GM12878 (cell line): ENCODE data around the gene HUNK. TPM values are rescaled to one million over a fixed set of nuclear protein-coding genes. Genes with fewer than 3 reads are reported as not detected.

Experiments used
- ATAC-seq: fragments of 200-7000 bp; cut with Tn5 transposase; 3 replicates; pipeline ENCODE4 v1.9.1; 2020; ENCODE audit warnings: mild to moderate bottlenecking, moderate library complexity
- BruUV-seq: library from RNA; stranded (reverse); fragments of 400-500 nt; replicated peaks from 2 replicates; lab custom pipeline; 2021; lab: Mats Ljungman, UMichigan
- CTCF ChIA-PET: fragments of 300-600 bp; sonication (Branson Sonifier 250); formaldehyde crosslinking; extraction: SDS; loops from one replicate; lab custom pipeline; 2021; ENCODE audit warnings: inconsistent platforms; lab: Yijun Ruan, JAX
- POLR2A ChIA-PET: fragments of 350-600 bp; formaldehyde crosslinking; extraction: SDS; loops from one replicate; lab custom pipeline; 2021; ENCODE audit warnings: inconsistent platforms; lab: Charles Lee
- RAD21 ChIA-PET: fragments of 300-600 bp; sonication (Branson Sonifier 250); formaldehyde crosslinking; loops from one replicate; lab custom pipeline; 2023; ENCODE audit warnings: antibody characterized with exemption; ENCODE audit not compliant: unreplicated experiment; lab: Charles Lee
- SMC1A ChIA-PET: fragments of 300-600 bp; sonication (Branson Sonifier 250); formaldehyde crosslinking; loops from one replicate; lab custom pipeline; 2023; ENCODE audit not compliant: unreplicated experiment, uncharacterized antibody; lab: Charles Lee
- DNase-seq: peaks from one replicate; pipeline ENCODE4 v3.0.0-alpha.2; 2011; ENCODE audit warnings: low read depth, low spot score
- FAIRE-seq: peaks from 3 replicates; lab custom pipeline; 2011; peaks lifted over from hg19 to GRCh38; lab: Jason Lieb, UNC
- H2AFZ ChIP-seq: 2 replicates; pipeline ENCODE4 v1.6.0; 2011; ENCODE audit warnings: low read depth, low read length, control low read depth; ENCODE audit not compliant: control insufficient read depth
- H3K27ac ChIP-seq: 2 replicates; pipeline ENCODE4 v1.5.1; 2011; ENCODE audit warnings: control low read depth; ENCODE audit not compliant: control insufficient read depth, insufficient read depth
- H3K27me3 ChIP-seq, 2 experiments: replicated peaks in 1 of 2; 2 replicates each; pipeline versions ENCODE4 v1.6.0 to v1.6.1; 2011; ENCODE audit warnings: low read length in 1 of 2; ENCODE audit not compliant: control insufficient read depth in 2 of 2, insufficient read depth in 2 of 2
- H3K36me3 ChIP-seq, 2 experiments: 2 replicates each; pipeline ENCODE4 v1.5.1; 2011; ENCODE audit warnings: low read length in 1 of 2; ENCODE audit not compliant: control insufficient read depth in 2 of 2, insufficient read depth in 2 of 2
- H3K4me1 ChIP-seq: 2 replicates; pipeline ENCODE4 v1.6.1; 2011; ENCODE audit warnings: mild to moderate bottlenecking, low read length, moderate library complexity, mixed read lengths; ENCODE audit not compliant: control insufficient read depth, insufficient read depth
- H3K4me2 ChIP-seq: 2 replicates; pipeline ENCODE4 v1.6.0; 2011; ENCODE audit warnings: control low read depth; ENCODE audit not compliant: control insufficient read depth, insufficient read depth
- H3K4me3 ChIP-seq: fragments of 200-600 bp; sonication (generic); 2 replicates; pipeline ENCODE4 v1.5.1; 2016
- H3K79me2 ChIP-seq: 2 replicates; pipeline ENCODE4 v1.6.0; 2011; ENCODE audit warnings: low read length; ENCODE audit not compliant: control insufficient read depth, insufficient read depth
- H3K9ac ChIP-seq: 2 replicates; pipeline ENCODE4 v1.8.0; 2011; ENCODE audit warnings: low read length, control low read depth, mixed read lengths; ENCODE audit not compliant: control insufficient read depth, insufficient read depth
- H3K9me3 ChIP-seq: replicated peaks from 3 replicates; pipeline ENCODE4 v1.5.1; 2011; ENCODE audit warnings: mild to moderate bottlenecking, low read length; ENCODE audit not compliant: control insufficient read depth, insufficient read depth
- H4K20me1 ChIP-seq: 2 replicates; pipeline ENCODE4 v1.6.0; 2011; ENCODE audit not compliant: control insufficient read depth, insufficient read depth
- FOXK2 ChIP-seq: fragments of 450-650 bp; IDR thresholded peaks from 2 replicates; pipeline ENCODE4 v1.6.1; 2017; ENCODE audit warnings: mild to moderate bottlenecking, moderate library complexity
- LARP7 ChIP-seq: fragments of 450-650 bp; IDR thresholded peaks from 2 replicates; pipeline ENCODE4 v1.6.1; 2017; ENCODE audit warnings: mild to moderate bottlenecking
- NFIC ChIP-seq: IDR thresholded peaks from 2 replicates; pipeline ENCODE4 v1.6.1; 2012; ENCODE audit warnings: low read depth, mild to moderate bottlenecking, inconsistent platforms, low read length, moderate library complexity
- RB1 ChIP-seq: fragments of 450-650 bp; formaldehyde crosslinking; IDR thresholded peaks from 2 replicates; pipeline ENCODE4 v1.6.1; 2017; ENCODE audit warnings: mild to moderate bottlenecking, borderline replicate concordance
- RBBP5 ChIP-seq: fragments of 200-600 bp; sonication (generic); conservative IDR thresholded peaks from 2 replicates; pipeline ENCODE4 v1.6.1; 2016
- RUNX3 ChIP-seq: IDR thresholded peaks from 2 replicates; pipeline ENCODE4 v1.6.1; 2012; ENCODE audit warnings: low read length, inconsistent platforms
- SIN3A ChIP-seq: IDR thresholded peaks from 2 replicates; pipeline ENCODE4 v1.6.1; 2012; ENCODE audit warnings: low read depth, low read length, improper control_type of control experiment
- SPI1 ChIP-seq: IDR thresholded peaks from 2 replicates; pipeline ENCODE4 v1.6.1; 2011; ENCODE audit warnings: low read depth, mild to moderate bottlenecking, low read length, moderate library complexity, borderline replicate concordance; ENCODE audit not compliant: insufficient read depth
- ZNF622 ChIP-seq: fragments of 450-650 bp; IDR thresholded peaks from 2 replicates; pipeline ENCODE4 v1.6.1; 2017; ENCODE audit warnings: mild to moderate bottlenecking, inconsistent platforms
- ZZZ3 ChIP-seq: IDR thresholded peaks from 2 replicates; pipeline ENCODE4 v1.6.1; 2011; ENCODE audit warnings: low read depth; ENCODE audit not compliant: control insufficient read depth, insufficient read length
- WGBS: methylation state at CpG from one replicate; pipeline ENCODE4 v1.1.6; 2016; ENCODE audit warnings: low lambda C conversion rate; ENCODE audit not compliant: insufficient replicate concordance, insufficient coverage; ENCODE audit errors: missing lambda C conversion rate; 5-methylcytosine and 5-hydroxymethylcytosine counted together
- in situ Hi-C: fragments of 300-500 bp; cut with MboI; formaldehyde crosslinking; loops from 9 replicates; pipeline ENCODE4 v1.14.3; 2018; ENCODE audit warnings: mixed read lengths
- intact Hi-C: fragments of 100-400 bp; cut with micrococcal nuclease; formaldehyde crosslinking; loops from one replicate; pipeline ENCODE4 v1.14.2; 2022; ENCODE audit not compliant: unreplicated experiment
- polyA plus RNA-seq, 11 experiments: library from polyadenylated mRNA; depleted of rRNA in 4 of 11; unstranded in 6 of 11; stranded (reverse) in 5 of 11; fragments of >200 nt; fragmentation: Nextera tagmentation in 4 of 11; fragmentation: Illumina TruSeq in 1 of 11; extraction: Ambion mirVana in 4 of 11; extraction: Trizol in 1 of 11; gene quantifications; 1 replicate in 1 of 11; 2 replicates in 10 of 11; pipeline versions ENCODE4 v1.2.1 to v1.2.3, GENCODE V29; 2011 to 2016; ENCODE audit warnings: inconsistent platforms in 2 of 11, missing spikeins in 2 of 11, low read depth in 1 of 11
- total RNA-seq, 4 experiments: library from RNA; depleted of rRNA in 3 of 4; stranded (reverse); fragments of >200 nt in 3 of 4; fragmentation: Illumina TruSeq in 1 of 4; extraction: Trizol in 1 of 4; gene quantifications; 2 replicates each; pipeline versions ENCODE4 v1.2.1 to v1.2.3, GENCODE V29; 2013 to 2021
- TF ChIP-seq, protein P1 (sequence below): IDR thresholded peaks from 2 replicates; pipeline ENCODE4 v1.6.1; 2012; ENCODE audit warnings: low read length, inconsistent platforms
- TF ChIP-seq, protein P2 (sequence below): IDR thresholded peaks from 2 replicates; pipeline ENCODE4 v1.6.1; 2011; ENCODE audit warnings: low read depth, mild to moderate bottlenecking, low read length, moderate library complexity, borderline replicate concordance; ENCODE audit errors: extremely low read depth
- TF ChIP-seq, protein P3 (sequence below): fragments of 450-650 bp; formaldehyde crosslinking; IDR thresholded peaks from 2 replicates; pipeline ENCODE4 v1.4.0; 2022; ENCODE audit warnings: mild to moderate bottlenecking, moderate library complexity
- TF ChIP-seq, protein P4 (sequence below): IDR thresholded peaks from 2 replicates; pipeline ENCODE4 v1.6.1; 2012; ENCODE audit warnings: low read depth, low read length, improper control_type of control experiment

HUNK gene
- total and polyA plus RNA-seq, 10 of the 15 experiments (the other 5 are each of a cell fraction or from before 2014, with no cell fraction given), result under 0.01 to 0.14 (median 0.03) TPM; not detected in 7

DNA sequence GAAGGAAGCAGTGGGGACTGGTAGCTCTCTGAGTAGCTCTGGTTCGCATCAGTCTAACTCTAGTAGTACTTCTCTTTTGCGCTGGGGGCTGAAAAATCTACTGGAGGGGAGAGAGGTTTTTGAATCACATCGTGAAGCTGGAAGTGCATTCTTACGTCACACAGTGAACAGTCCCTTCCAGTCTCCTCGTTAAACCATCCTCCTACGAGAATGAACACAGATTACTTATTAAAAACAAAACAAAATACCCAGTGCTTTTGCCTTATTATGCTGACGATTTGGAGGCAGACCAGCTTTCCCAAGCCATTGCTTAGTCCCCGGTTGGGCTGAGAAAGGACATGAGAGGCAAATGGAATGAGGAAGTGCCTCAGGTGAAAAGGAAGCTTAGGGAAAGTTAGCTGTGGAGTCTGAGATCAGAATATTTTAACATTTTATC lies 16.1 kb downstream of the HUNK start:
- RAD21 ChIA-PET, result no interaction called here

DNA sequence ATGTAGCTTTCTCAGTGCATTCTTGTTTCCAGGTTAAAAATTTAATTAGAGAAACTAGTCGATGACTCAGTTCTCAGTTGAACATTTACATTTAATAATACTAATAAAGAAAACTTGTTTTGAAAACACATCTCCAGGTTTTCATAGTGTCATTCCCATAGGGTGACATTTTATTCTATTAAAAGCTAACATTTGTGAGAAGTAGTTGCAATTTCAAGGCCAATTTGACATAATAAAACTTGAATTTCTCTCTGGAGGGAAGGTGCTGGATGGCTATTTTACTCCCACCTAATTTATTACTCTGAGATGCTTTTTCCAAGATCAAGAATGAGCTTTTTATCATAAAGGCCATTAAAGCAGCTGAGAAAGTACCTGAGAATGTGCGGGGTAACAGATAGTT lies 16.6 kb downstream of the HUNK start:
- Histone ChIP-seq H3K4me2 (no peak overlapping the region), H3K27ac (no peak overlapping the region), H3K9me3 (no peaks in the 10 kb centered on the region), H4K20me1 (no peaks in the 10 kb centered on the region), H3K9ac (no peak overlapping the region), H3K27me3 (no peaks in the 10 kb centered on the region; a peak in 1 of 4 replicates), H3K4me3 (no peak overlapping the region), H3K36me3 (no peaks in the 10 kb centered on the region), H3K79me2 (no peaks in the 10 kb centered on the region), H3K4me1 (no peaks in the 10 kb centered on the region), H2AFZ (no peak overlapping the region)
- ChIA-PET SMC1A (no interaction called here), RAD21 (no interaction called here), POLR2A (no interaction called here), CTCF (no interaction called here)
- no peak for DNase-seq
- no TSS peak for BruUV-seq
- in situ Hi-C loops, result no loop called here
- no peak for FAIRE-seq
- ATAC-seq, result no peak
- WGBS, result 17% methylated on average over 2 of the region's 2 CpGs
- intact Hi-C loops, result no loop called here
- TF ChIP-seq SPI1 (no peak), LARP7 (no peak), ZZZ3 (no peak), RB1 (no peak), FOXK2 (no peak), RUNX3 (no peak), ZNF622 (no peak)
- TF ChIP-seq, protein P1, sequence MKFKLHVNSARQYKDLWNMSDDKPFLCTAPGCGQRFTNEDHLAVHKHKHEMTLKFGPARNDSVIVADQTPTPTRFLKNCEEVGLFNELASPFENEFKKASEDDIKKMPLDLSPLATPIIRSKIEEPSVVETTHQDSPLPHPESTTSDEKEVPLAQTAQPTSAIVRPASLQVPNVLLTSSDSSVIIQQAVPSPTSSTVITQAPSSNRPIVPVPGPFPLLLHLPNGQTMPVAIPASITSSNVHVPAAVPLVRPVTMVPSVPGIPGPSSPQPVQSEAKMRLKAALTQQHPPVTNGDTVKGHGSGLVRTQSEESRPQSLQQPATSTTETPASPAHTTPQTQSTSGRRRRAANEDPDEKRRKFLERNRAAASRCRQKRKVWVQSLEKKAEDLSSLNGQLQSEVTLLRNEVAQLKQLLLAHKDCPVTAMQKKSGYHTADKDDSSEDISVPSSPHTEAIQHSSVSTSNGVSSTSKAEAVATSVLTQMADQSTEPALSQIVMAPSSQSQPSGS, result no peak
- TF ChIP-seq, protein P2, sequence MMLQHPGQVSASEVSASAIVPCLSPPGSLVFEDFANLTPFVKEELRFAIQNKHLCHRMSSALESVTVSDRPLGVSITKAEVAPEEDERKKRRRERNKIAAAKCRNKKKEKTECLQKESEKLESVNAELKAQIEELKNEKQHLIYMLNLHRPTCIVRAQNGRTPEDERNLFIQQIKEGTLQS, result no peak
- TF ChIP-seq, protein P3, sequence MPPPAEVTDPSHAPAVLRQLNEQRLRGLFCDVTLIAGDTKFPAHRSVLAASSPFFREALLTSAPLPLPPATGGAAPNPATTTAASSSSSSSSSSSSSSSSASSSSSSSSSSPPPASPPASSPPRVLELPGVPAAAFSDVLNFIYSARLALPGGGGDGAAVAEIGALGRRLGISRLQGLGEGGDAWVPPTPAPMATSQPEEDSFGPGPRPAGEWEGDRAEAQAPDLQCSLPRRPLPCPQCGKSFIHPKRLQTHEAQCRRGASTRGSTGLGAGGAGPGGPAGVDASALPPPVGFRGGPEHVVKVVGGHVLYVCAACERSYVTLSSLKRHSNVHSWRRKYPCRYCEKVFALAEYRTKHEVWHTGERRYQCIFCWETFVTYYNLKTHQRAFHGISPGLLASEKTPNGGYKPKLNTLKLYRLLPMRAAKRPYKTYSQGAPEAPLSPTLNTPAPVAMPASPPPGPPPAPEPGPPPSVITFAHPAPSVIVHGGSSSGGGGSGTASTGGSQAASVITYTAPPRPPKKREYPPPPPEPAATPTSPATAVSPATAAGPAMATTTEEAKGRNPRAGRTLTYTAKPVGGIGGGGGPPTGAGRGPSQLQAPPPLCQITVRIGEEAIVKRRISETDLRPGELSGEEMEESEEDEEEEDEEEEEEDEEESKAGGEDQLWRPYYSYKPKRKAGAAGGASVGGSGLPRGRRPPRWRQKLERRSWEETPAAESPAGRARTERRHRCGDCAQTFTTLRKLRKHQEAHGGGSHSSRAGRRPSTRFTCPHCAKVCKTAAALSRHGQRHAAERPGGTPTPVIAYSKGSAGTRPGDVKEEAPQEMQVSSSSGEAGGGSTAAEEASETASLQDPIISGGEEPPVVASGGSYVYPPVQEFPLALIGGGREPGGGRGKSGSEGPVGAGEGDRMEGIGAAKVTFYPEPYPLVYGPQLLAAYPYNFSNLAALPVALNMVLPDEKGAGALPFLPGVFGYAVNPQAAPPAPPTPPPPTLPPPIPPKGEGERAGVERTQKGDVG (CRISPR knock-in tag), result no peak

More for the DNA sequence above, 16.1 kb downstream of the HUNK start:
- in situ Hi-C loops (no loop called here), intact Hi-C loops (no loop called here)
- H4K20me1 ChIP-seq, result no peaks in the 10 kb centered on the region
- CTCF ChIA-PET, result no interaction called here
- no peaks in the 10 kb centered on the region for H3K36me3 ChIP-seq
- no peak overlapping the region for H2AFZ ChIP-seq
- H3K4me2 ChIP-seq, result no peak overlapping the region
- no peak overlapping the region for H3K4me3 ChIP-seq
- H3K4me1 ChIP-seq, result no peaks in the 10 kb centered on the region
- no peak overlapping the region for H3K27ac ChIP-seq
- TF ChIP-seq, protein P4, sequence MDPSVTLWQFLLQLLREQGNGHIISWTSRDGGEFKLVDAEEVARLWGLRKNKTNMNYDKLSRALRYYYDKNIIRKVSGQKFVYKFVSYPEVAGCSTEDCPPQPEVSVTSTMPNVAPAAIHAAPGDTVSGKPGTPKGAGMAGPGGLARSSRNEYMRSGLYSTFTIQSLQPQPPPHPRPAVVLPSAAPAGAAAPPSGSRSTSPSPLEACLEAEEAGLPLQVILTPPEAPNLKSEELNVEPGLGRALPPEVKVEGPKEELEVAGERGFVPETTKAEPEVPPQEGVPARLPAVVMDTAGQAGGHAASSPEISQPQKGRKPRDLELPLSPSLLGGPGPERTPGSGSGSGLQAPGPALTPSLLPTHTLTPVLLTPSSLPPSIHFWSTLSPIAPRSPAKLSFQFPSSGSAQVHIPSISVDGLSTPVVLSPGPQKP, result no peak
- TF ChIP-seq NFIC (no peak), SIN3A (no peak), RBBP5 (no peak)
- no peaks in the 10 kb centered on the region for H3K79me2 ChIP-seq
- no peaks in the 10 kb centered on the region for H3K9me3 ChIP-seq
- no peak for DNase-seq
- no peak for FAIRE-seq
- H3K9ac ChIP-seq, result no peak overlapping the region
- SMC1A ChIA-PET, result no interaction called here
- H3K27me3 ChIP-seq, result no peaks in the 10 kb centered on the region; a peak in 1 of 4 replicates
- WGBS, result 6% methylated on average over 8 of the region's 8 CpGs
- BruUV-seq, result no TSS peak
- no peak for ATAC-seq
- POLR2A ChIA-PET, result no interaction called here
